ENCODE measurements around the gene RPS6KA4.

The RPS6KA4 gene

DNA sequence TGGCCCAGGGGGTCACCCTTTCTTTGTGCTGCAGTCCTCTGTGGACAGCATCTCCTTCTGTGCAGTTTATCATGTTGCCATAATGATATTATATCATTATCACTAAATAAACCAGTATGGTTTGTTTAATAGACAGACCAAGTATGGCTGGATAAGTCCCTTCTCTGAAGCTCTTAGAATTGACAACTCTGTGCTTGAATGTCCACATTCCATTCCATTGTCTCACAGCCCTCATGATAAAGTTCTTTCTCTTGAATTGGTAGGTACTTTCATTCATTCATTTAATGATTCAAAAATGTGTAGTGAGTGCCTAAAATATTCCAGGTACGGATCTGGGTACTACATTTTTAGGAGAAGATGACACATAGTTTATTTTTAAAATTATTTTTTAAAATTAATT, 7.8 kb downstream of the RPS6KA4 start:
- DNase-seq (ENCODE audit: low spot score): no peak

DNA sequence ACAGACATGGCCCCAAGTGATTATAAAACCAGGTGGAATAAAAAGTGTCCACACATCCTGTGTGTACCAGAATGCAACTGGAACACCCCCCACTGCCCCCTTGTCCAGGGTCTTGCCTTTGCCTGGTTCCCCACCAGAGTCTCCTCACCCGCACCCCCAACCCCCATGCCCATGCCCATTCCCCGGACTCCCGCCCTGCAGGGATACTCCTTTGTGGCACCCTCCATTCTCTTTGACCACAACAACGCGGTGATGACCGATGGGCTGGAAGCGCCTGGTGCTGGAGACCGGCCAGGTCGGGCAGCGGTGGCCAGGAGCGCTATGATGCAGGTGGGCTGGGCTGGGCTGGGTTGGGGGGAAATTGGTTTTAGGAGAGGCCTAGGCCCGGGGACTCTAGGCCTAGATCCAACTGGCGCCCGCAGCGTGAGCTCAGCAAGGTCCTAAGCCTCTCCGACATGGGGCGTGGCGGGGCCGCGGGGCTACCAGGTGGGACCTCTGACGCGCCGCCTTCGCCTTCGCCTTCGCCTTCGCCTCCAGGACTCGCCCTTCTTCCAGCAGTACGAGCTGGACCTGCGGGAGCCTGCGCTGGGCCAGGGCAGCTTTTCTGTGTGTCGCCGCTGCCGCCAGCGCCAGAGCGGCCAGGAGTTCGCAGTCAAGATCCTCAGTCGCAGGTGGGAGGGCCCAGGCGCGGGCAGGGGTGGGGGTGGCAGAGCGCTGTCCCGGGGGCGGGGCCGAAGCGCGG, 9.1 kb downstream of the RPS6KA4 start:
- DNase-seq (ENCODE audit: low spot score): no peak

DNA sequence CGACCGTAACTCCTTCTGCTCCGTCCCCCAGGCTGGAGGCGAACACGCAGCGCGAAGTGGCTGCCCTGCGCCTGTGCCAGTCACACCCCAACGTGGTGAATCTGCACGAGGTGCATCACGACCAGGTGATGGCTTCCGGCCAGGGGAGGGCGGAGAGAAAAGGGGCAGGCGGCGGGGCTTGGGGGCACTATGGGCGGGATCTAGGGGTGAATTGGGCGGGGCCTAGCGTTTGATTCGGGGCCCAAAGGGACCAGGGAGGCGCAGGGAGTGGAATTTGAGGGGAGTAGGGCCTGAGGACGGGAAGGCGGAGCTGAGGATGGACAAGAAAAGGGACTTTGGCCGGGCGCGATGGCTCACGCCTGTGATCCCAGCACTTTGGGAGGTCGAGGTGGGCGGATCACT, 9.7 kb downstream of the RPS6KA4 start:
- DNase-seq (ENCODE audit: low spot score): no peak

DNA sequence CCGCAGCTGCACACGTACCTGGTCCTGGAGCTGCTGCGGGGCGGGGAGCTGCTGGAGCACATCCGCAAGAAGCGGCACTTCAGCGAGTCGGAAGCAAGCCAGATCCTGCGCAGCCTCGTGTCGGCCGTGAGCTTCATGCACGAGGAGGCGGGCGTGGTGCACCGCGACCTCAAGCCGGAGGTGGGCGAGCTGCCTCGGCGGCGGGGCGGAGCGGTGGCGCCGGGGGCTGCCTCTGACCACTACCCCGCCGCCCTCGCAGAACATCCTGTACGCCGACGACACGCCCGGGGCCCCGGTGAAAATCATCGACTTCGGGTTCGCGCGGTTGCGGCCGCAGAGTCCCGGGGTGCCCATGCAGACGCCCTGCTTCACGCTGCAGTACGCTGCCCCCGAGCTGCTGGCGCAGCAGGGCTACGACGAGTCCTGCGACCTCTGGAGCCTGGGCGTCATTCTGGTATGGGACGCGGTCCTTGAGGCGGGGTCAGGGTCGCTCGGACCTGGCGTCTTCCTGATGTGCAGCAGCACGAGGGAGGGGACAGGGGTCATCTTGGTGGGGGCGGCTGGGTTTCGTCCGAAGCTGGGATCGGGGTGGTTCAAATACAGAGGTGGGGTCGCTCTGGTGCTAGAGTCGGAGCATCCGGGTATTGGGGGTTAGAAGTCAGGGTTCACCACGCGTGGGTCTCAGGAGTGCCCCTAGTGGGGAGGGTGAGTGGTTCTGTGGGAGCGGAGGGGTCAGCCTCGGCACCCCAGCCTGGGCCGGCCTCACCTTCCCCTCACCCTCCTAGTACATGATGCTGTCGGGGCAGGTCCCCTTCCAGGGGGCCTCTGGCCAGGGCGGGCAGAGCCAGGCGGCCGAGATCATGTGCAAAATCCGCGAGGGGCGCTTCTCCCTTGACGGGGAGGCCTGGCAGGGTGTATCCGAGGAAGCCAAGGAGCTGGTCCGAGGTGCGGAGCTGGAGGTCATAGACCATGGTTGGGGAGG, 10.8 kb downstream of the RPS6KA4 start:
- DNase-seq (ENCODE audit: low spot score): no peak

DNA sequence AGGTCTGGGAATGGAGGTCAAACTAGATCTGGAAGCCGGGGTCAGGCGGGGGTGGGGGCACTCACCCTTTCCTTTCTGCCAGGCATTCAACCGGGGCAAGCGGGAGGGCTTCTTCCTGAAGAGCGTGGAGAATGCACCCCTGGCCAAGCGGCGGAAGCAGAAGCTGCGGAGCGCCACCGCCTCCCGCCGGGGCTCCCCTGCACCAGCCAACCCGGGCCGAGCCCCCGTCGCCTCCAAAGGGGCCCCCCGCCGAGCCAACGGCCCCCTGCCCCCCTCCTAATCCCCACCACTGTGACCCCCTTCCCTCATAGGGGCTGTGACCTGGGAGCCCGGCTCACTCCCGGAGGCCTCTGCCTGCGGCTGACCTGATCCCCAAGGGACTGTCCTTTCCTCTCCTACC, 12.2 kb downstream of the RPS6KA4 start:
- no peak for DNase-seq (ENCODE audit: low spot score)

DNA sequence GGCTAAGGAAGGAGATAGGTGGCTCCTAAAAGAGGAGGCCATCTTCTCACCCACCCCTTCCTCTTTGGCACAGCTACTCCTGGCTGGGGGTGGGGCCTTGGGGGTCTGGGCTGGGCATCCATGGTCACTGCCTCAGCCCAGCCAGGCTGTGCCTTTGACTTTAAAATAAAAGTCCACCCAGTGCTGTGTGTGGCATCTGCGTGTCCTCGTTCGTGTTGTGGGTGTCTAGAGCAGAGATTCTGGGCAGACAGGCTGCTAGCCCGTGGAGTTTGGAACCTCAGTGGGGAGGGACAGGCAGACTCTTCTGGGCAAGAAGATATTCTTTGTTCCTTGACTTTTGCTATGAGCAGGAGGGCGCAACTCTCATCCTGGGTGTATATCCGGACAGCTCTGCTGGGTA, 13.1 kb downstream of the RPS6KA4 start:
- DNase-seq (ENCODE audit: low spot score): no peak

DNA sequence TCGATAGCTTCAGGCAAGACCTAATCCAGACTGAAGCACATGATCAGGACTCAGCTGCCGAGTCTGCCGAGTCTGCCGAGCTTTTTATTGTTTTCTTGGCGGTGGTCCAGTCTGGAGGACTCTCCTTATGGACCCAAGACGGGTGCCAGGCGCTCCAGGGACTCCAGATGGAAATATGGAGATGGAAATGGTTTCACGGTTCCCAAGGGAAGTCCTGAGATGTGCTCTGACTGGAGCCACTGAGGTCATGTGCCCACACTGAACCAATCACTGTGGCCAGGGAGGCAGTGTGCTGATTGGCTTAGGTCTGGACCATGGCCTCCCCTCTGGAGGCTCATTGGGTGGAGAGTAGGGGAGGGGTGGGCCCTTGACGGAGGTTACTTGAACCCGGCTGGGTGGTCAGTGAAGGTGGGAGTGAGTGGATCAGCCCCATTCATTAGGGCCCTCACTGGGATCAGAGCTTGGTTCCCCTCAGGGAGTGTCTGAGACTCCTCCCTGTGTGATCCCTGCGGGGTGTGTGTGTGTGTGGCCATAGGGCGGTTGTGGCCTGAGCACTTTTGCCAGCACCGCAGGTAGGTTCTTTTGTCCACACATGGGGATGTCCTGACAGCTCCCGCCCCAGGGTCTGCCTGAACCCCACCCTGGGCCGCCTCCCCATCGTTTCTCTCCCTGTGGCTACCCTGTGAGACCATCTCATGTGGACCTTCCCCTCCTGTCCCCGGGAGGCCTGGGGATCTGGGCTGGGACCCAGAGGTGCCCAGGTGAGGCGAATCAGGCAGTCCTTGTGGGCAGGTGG, 14.0 kb downstream of the RPS6KA4 start:
- no peak for DNase-seq (ENCODE audit: low spot score)

DNA sequence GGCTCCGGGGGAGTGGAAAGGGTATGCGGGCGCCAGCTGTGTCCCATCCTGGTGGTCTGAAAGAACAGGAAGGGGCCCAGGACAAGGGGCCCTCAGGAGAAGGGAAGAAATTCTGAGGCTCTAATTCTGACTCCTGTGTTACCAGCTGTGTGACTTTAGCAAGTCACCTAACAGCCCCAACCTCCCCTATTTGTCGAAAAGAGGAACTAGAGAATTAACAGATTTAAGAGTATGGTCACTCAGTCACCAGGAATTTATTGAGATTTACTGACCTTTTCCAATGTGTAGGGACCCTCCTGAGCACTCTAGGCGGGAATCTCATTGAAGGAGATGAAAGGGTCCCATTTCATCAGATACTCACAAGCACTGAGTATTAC, 14.6 kb downstream of the RPS6KA4 start:
- DNase-seq (ENCODE audit: low spot score): no peak

DNA sequence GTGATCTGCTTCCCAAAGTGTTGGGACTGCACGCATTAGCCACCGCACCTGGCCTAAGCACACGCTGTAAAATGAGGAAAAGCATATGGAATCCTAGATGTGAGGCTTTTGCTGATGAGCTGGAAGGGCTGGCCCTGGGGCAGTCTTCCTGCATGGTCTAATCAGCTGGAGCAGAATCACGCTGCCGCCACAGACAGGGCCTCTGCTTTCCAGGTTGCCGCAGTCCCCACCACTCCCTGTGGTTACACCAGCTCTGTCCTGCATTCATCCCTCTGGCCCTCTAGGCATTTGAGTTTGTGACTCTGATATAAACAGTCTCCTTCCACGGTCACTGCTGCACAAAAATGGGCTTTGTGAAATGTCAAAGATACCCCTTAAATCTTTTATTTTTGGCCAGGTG, 17.1 kb downstream of the RPS6KA4 start:
- no peak for DNase-seq (ENCODE audit: low spot score)

DNA sequence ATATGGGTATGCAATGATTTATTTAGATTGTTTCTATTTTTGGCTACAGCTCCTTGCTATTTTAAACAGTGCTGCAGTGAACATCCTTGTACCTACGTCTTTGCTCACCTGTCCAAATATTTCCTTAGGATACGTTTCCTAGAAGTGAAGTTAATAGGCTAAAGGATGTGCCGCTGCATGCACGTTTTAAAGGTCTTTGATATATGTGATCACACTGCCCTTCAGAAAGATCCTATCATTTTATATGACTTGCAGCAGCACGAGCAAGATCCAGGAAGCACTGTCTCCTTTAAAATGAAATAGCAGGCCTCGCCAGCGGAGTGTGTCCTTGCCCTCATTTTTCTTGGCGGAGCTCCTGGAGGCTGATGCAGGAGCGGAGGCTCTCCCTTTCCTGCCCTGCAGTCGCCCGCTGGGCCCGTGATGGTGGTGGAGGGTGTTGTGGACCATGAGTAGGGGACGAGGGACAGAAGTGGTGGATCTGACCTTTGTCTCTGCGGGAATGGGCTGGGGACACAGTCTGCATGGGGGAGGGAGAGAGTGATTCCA, 19.4 kb downstream of the RPS6KA4 start:
- no peak for DNase-seq (ENCODE audit: low spot score)

DNA sequence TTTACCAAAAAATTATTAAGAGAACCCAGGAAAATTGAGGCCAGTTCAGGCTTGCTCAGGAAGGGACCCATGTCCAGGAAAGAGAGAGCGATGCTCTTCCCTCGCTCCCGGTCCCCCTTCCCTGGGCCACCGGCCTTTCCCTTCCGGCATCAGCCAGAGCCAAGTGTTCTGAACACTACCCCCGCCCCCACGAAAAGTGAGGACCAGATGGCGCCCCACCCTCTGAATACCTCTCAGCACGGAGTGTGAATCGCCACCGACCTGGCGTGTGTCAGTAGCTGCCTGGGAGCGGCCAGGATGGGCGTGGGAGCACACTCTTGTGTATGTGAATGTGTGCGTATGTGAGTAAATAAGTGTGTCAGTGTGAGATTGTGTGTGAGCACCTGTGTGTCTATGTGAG, 20.2 kb downstream of the RPS6KA4 start:
- no peak for DNase-seq (ENCODE audit: low spot score)

DNA sequence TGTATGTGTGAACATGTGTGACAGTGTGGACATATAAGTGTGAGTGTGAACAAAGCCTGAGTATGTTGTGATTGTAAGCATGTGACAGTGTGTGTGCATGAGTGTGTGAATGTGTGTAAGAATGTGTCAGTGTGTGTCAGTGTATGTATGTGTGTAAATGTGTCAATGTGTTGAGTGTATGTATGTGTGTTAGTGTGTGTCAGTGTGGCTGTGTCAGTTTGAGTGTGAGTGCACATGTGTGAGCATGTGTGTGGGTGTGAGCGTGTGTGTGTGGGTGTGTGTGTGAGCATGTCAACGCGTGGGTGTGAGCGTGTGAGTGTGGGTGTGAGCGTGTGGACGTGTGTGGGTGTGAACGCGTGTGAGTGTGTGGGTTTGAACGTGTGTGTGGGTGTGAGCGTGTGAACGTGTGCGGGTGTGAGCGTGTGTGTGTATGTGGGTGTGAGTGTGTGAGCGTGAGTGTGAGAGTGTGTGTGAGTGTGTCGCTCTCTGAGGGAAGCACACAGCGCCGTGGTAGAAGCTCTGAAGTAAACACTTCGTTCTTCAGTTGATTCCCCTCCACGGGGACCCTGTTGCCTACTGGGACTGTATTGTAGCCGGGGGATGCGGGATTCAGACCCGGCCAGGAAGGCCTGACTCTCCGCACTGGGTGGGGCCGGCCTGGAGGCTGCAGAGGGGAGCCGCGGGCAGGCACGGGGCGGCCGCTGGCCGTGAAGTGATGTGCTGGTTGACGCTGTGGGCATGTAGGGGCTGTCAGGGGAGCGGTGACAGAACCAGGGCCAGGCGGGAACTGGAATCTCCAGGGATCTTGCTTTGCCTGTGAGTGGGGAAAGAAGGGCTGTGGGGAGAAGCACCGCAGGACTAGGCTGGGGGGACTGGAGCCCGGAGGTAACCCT, 21.1 kb downstream of the RPS6KA4 start:
- no peak for DNase-seq (ENCODE audit: low spot score)

DNA sequence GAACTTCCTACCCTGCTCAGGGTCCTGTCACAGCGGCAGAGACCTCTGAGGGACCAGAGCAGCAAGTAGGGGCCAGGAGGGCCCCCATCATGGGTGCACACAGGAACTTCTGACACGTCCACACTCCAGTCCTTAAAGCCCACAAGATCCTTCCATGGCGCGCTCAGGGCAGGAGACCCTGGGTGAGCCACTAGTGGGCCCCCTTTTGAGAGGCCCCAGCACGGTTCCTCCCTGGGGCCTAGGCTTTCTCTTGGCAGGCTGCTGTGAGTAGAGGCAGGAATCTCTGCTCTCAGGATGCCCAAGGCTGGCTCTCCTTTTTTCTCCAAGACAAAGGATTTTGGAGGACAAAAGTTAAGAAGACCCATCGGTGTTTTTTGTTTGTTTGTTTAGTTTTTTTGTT, 22.4 kb downstream of the RPS6KA4 start:
- no peak for DNase-seq (ENCODE audit: low spot score)

DNA sequence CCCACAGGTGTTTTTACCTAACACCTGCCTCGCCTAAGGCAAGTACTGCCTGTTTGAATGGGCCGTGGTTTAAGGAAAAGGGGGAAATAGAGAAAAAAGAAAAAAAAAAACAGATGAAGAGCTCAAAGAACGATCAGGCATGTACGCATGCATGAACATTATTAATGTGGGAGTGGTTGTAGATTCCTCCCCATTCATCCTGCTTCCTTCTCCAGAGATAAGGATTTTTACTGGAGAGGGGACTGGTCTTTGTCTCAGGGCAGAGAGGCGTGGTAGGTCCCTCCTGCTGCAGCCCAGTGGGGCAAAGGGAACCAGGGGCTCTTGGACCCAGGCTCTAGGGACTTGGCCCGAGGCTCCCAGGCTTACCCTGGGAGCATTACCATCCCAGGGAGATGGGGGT, 23.1 kb downstream of the RPS6KA4 start:
- no peak for DNase-seq (ENCODE audit: low spot score)

DNA sequence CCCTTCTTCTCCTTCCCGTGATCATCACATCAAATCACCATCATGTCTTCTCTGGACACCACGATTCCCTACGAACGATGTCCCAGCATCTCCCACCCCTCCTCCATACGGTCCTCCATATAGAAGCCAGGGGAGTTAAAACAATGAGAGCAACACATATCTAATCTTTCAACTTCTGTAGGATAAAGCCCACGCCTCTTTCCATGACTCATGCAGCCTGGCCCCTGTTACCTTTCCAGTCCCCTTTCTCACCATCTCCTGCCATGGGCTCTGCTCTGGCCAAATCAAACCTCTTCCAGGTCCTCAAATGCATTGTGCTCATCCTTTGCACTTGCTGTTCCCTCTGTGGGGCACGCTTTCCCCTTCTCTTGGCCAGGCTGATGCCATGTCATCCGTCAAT, 23.6 kb downstream of the RPS6KA4 start:
- DNase-seq (ENCODE audit: low spot score): no peak

DNA sequence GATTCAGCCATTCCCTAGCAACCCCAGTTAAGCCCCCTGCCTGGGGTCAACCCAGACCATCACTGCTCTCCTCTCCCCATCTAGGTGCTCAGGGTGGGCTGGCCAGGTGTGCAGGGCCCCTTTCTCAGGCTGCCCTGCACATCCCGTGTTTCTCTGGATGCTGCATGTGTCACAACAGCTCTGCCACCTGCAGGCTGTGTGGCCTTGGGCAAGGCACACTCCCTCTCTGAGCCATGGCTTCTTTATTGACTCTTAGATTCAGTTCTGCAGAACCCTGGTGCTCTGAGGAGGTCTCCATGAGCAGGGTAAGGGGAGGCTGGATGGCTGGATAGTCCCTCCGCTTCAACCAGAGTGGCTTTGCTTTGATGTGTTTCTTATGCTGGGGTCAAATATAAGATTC, 24.6 kb downstream of the RPS6KA4 start:
- peak; percentile 14 for DNase-seq (ENCODE audit: low spot score)

DNA sequence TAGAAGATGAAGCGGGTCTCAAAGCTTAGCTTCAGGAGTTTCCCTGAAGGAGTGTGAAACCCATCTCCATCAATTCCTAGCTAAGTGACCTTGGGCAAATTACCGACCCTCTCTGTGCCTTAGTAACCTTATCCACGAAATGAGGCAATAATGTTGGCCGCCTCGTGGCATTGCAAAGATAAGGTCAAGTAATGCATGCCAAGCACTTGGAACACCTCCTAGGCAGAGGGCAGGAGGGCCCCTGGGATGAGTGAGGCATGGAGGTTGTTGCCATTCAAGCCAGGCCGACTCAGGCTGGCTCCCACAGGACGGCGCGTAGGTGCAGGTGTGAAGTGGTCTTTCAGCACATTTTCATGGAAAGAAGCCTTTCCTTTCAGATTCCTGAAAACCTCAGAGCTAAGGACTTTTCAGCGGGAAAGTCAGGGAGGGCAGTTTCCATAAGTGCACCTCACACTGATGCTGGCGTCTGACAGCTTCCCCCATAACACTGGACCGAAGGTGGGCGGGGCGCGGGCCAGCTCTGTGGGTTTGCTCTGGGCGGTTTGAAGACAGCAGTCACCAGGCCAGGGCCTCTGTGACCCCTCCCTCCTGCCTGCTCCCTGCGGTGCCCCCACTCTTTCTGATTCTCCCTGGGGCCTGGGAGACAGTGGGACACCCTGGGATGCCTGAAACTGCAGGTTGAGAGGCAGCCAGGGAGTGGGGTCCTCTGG, 25.2 kb downstream of the RPS6KA4 start:
- DNase-seq (ENCODE audit: low spot score): no peak

DNA sequence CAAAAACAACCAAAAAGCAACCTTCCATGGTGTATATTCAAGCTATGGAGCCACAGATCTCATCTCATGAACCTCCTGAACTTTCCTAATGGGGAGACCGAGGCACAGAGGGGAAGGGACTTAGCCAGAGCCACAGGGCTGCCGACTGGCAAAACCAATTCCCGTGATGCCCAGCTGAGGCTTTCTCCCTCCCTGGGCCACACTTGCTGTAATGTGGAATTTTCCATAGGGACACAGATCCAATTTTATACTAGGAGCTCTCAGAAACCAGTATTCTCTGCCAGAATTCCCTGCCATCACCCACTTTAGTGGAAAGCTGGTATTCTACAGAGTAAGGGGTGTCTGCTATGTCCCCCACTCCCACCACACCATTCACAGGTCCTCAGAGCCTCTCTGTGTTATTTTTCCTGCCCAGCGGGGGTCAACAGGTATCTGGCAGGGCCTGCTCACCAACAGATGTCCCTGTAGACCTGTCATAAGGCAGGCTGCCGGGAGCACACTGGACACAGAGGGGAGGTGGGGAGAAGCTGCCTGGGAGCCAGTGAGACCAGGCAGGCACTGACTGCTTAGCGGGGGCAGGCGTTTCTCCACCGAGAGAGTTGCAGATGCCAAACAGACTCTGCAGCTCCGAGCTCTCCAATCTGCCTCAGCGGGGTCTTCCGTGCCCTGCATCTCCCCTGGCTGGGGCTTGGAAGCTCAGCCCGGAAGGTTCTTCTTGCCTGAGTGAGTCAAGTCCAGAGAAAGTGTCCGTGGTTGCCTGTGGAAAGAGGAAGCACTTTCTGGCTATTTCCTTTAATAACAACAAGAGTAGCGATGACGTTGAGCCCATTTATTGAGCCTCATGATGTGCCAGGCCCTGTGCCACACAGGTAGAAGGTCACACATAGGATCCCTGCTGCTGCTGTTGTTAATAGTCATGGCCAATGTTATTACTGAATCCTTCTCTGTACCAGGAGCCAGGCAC, 26.3 kb downstream of the RPS6KA4 start:
- no peak for DNase-seq (ENCODE audit: low spot score)

DNA sequence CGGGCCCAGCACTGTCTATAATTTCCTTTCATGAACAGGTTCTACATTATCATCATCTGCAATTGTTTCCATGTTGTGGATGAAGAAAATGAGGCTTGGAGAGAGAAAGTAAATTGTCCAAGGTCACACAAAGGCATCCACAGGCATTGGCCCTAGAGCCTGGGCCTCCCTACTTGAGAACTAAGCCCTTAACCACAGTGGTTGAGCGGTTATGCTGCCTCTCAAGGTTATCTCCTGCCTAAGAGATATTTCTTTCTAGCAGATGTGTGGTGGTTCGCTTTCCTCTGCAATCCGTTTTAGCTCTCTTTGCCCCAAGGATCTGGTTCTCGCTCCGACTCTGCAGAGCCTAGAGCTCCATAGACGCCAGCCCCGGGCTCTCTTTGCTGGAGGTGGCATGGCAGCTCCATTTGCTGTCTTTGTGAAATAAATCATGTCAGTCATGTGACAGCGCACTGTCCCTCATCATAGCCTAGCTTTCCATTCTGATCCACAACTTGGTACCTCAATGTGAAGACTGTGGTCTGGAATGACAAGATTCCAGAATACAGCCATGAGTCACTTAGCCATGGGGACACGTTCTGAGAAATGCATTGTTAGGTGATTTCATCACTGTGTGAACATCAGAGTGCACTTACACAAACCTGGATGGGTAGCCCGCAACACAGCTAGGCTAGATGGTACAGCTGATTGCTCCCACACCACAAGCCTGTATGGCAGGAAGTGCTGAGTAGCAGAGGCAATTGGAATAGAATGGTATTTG, 27.2 kb downstream of the RPS6KA4 start:
- DNase-seq (ENCODE audit: low spot score): no peak

All from hematopoietic multipotent progenitor cell treated with erythropoietin and hydrocortisone succinate and interleukin-3 and kit ligand, for 17 days (in vitro differentiated cells).